HFFc6 (cell line): ENCODE results near the gene KIAA1143. TPM values are rescaled to one million over a fixed set of nuclear protein-coding genes. Genes with fewer than 3 reads are reported as not detected.
A peak's percentile ranks its signal among the peaks of the same experiment; 100 is the strongest.

Source experiments
- DNase-seq: peaks from one replicate; pipeline ENCODE4 v3.0.0-alpha.2; 2018
- H3K27ac Mint-ChIP-seq: 2 replicates; pipeline ENCODE4 v1.8.0; 2020; ENCODE audit warnings: mild to moderate bottlenecking, mixed read lengths
- H3K27me3 Mint-ChIP-seq: 2 replicates; pipeline ENCODE4 v1.8.0; 2021; ENCODE audit warnings: mild to moderate bottlenecking, moderate library complexity, mixed read lengths; ENCODE audit not compliant: insufficient read depth
- H3K36me3 Mint-ChIP-seq: 2 replicates; pipeline ENCODE4 v1.8.0; 2021; ENCODE audit warnings: low read depth, mixed read lengths
- H3K4me1 Mint-ChIP-seq: 2 replicates; pipeline ENCODE4 v1.8.0; 2020; ENCODE audit warnings: low read depth, mixed read lengths
- H3K4me3 Mint-ChIP-seq: 2 replicates; pipeline ENCODE4 v1.8.0; 2020; ENCODE audit warnings: mild to moderate bottlenecking, moderate library complexity, mixed read lengths
- H3K9me3 Mint-ChIP-seq: 2 replicates; pipeline ENCODE4 v1.8.0; 2020; ENCODE audit warnings: mild to moderate bottlenecking, mixed read lengths
- CTCF ChIP-seq: fragments of 200-600 bp; sonication (generic); IDR thresholded peaks from 2 replicates; pipeline ENCODE4 v1.5.0; 2021; ENCODE audit warnings: antibody characterized with exemption, mild to moderate bottlenecking
- long read RNA-seq: library from polyadenylated mRNA; unstranded; transcript quantifications from one replicate; pipeline ENCODE4 v2.0.0, GENCODE V29; 2019
- total RNA-seq, 6 experiments: library from RNA; stranded (reverse); fragmentation: NEBNext Ultra II Directional; extraction: Animal tissue kit (Norgen Biotek cat#: 25700); gene quantifications; 2 replicates in 1 of 6; 3 replicates in 5 of 6; pipeline ENCODE4 v1.2.3, GENCODE V29; 2021

The KIAA1143 gene
- 10 to 100 TPM; 25.5 to 36.7 (median 30.1) TPM for total RNA-seq
- long read RNA-seq, full-length matches to known transcripts: 33 of 41 reads
- long read RNA-seq, partial matches to known transcripts: 0 of 41 reads
- long read RNA-seq, other reads (novel, unspliced or antisense): 8 of 41 reads

- peaks cover 3% of the 10 kb centered on the region; the same call in 1 of the 2 replicates for H3K27me3 Mint-ChIP-seq
- peak; percentile 91 for DNase-seq
- peak within 1 kb of the TSS; percentile 92 for H3K4me3 Mint-ChIP-seq
- peak; percentile 34; the same call in 1 of the 2 replicates for TF ChIP-seq CTCF
- peaks cover 42% of the 10 kb centered on the region for H3K9me3 Mint-ChIP-seq
- H3K27ac Mint-ChIP-seq: peak within 1 kb of the TSS; percentile 77
- peaks cover 11% of the 10 kb centered on the region for H3K4me1 Mint-ChIP-seq
- peaks cover 55% of the 10 kb centered on the region for H3K36me3 Mint-ChIP-seq
These were observed at the start of gene KIAA1143, which contains the start of gene KIF15 for GRCh38 chr3:44761424-44762169. Gene KIAA1143 (minus strand): TSS chr3:44761619. CDS start chr3:44761602, 17 bp downstream. Gene KIF15 (plus strand): TSS chr3:44761794. CDS start chr3:44761866, 72 bp downstream.

- no peak for DNase-seq
- H3K4me3 Mint-ChIP-seq: no peak overlapping the region
- H3K27me3 Mint-ChIP-seq: no peaks in the 10 kb centered on the region; the same call in 1 of the 2 replicates
- no peaks in the 10 kb centered on the region for H3K9me3 Mint-ChIP-seq
- peaks cover 6% of the 10 kb centered on the region; the same call in 1 of the 2 replicates for H3K36me3 Mint-ChIP-seq
- no peak overlapping the region for H3K27ac Mint-ChIP-seq
- TF ChIP-seq CTCF: peak; percentile 27
- H3K4me1 Mint-ChIP-seq: no peaks in the 10 kb centered on the region
These were observed 44.5 kb upstream of the KIAA1143 start for GRCh38 chr3:44805960-44806359.

GRCh38 chr3:44803298-44803697, 41.9 kb upstream of the KIAA1143 start:
- H3K9me3 Mint-ChIP-seq: no peaks in the 10 kb centered on the region
- no peak overlapping the region for H3K27ac Mint-ChIP-seq
- no peaks in the 10 kb centered on the region; the same call in 1 of the 2 replicates for H3K36me3 Mint-ChIP-seq
- H3K4me1 Mint-ChIP-seq: no peaks in the 10 kb centered on the region
- DNase-seq: no peak
- no peaks in the 10 kb centered on the region; the same call in 1 of the 2 replicates for H3K27me3 Mint-ChIP-seq
- H3K4me3 Mint-ChIP-seq: no peak overlapping the region
- no peak for TF ChIP-seq CTCF

- H3K36me3 Mint-ChIP-seq: no peaks in the 10 kb centered on the region; the same call in 1 of the 2 replicates
- H3K27ac Mint-ChIP-seq: no peak overlapping the region
- DNase-seq: no peak
- H3K27me3 Mint-ChIP-seq: no peaks in the 10 kb centered on the region
- no peak for TF ChIP-seq CTCF
- no peaks in the 10 kb centered on the region for H3K9me3 Mint-ChIP-seq
- H3K4me3 Mint-ChIP-seq: no peak overlapping the region
- H3K4me1 Mint-ChIP-seq: no peaks in the 10 kb centered on the region
These were observed 40.6 kb upstream of the KIAA1143 start for GRCh38 chr3:44802011-44802410.

DNA sequence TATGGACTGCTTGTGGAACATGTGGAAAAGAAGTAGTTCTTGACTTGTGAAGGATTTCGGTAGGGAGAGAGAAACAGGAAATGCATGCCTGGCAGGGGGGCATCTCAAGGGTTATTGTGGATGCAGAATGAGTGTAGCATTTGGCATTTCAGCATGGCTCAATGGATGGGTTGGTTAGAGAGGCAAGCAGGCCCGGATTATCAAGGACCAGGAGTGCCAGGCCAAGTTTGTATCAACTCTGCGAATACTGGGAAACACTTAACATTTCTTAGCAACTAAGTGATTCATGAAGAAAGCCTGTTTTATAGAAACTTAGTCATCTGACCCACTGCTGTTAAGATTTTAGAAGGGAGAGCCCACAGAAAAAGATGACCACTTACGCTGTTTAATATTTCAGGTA, 33.8 kb upstream of the KIAA1143 start:
- Mint-ChIP-seq H3K9me3 (no peaks in the 10 kb centered on the region), H3K27ac (peak overlapping the region; percentile 17), H3K4me1 (peaks cover 8% of the 10 kb centered on the region), H3K4me3 (no peak overlapping the region), H3K36me3 (peaks cover 6% of the 10 kb centered on the region), H3K27me3 (no peaks in the 10 kb centered on the region)
- DNase-seq: peak; percentile 35
- no peak for TF ChIP-seq CTCF
